ENCODE results near the gene SPP2.

DNA sequence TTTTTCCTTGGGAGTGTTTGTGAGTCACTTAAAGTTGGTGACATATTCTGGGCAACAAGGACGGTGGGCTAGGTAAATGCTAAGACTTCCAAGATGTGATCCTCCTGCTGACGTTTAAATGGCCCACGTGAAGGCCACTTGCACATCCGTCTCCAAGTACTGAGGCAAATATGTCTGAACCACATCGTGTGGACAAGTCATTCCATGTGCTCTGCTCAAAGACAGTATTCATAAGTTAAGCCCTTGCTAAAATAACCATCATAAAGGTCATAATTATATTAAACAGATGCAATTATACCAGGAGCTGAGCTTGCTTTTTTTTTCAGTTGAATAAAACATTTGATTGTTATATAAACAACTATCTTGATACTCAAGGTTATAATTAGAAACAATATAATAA lies 44.8 kb downstream of the SPP2 start:
- TF ChIP-seq PCBP1 (IDR thresholded peaks at IDR 0.05; ENCODE audit: low read depth, low read length, poor library complexity, severe bottlenecking) (no peak), EGR1 (conservative IDR thresholded peaks at IDR 0.05) (no peak), CTCF (IDR thresholded peaks at IDR 0.05 in 2 of 3, conservative IDR thresholded peaks at IDR 0.05 in 1 of 3; ENCODE audit: insufficient read depth in 2 of 3, low read depth in 1 of 3, low read length in 3 of 3) (no peak), SIN3A (IDR thresholded peaks at IDR 0.05; ENCODE audit: borderline replicate concordance in 2 of 2, control insufficient read depth in 1 of 2, low read depth in 2 of 2, low read length in 2 of 2) (no peak), TFE3 (CRISPR knock-in tag; IDR thresholded peaks at IDR 0.05) (no peak), PTBP1 (IDR thresholded peaks at IDR 0.05; ENCODE audit: low read depth, low read length) (no peak), ZNF146 (CRISPR knock-in tag; IDR thresholded peaks at IDR 0.05; ENCODE audit: unreplicated experiment) (no peak), ZFX (CRISPR knock-in tag; IDR thresholded peaks at IDR 0.05) (no peak), SRSF9 (IDR thresholded peaks at IDR 0.05; ENCODE audit: borderline replicate concordance, low read depth, low read length) (no peak), POLR2A (conservative IDR thresholded peaks at IDR 0.05) (no peak), PHF8 (IDR thresholded peaks at IDR 0.05; ENCODE audit: borderline replicate concordance, low read length) (no peak), CHD1 (IDR thresholded peaks at IDR 0.05; ENCODE audit: low read length) (no peak), ZNF77 (CRISPR knock-in tag; IDR thresholded peaks at IDR 0.05) (no peak)

Measured in K562 (cell line).